PFSK-1 (cell line): ENCODE data around the gene RHBDD1.

ENCODE experiments used
- POLR2AphosphoS5 ChIP-seq: IDR thresholded peaks from 2 replicates; pipeline ENCODE4 v1.6.1; 2012; ENCODE audit warnings: low read depth, mild to moderate bottlenecking, control low read depth, low read length, moderate library complexity
- TAF1 ChIP-seq: IDR thresholded peaks from 2 replicates; pipeline ENCODE4 v1.6.1; 2012; ENCODE audit warnings: low read length, control low read depth, borderline replicate concordance; ENCODE audit not compliant: insufficient read depth

DNA sequence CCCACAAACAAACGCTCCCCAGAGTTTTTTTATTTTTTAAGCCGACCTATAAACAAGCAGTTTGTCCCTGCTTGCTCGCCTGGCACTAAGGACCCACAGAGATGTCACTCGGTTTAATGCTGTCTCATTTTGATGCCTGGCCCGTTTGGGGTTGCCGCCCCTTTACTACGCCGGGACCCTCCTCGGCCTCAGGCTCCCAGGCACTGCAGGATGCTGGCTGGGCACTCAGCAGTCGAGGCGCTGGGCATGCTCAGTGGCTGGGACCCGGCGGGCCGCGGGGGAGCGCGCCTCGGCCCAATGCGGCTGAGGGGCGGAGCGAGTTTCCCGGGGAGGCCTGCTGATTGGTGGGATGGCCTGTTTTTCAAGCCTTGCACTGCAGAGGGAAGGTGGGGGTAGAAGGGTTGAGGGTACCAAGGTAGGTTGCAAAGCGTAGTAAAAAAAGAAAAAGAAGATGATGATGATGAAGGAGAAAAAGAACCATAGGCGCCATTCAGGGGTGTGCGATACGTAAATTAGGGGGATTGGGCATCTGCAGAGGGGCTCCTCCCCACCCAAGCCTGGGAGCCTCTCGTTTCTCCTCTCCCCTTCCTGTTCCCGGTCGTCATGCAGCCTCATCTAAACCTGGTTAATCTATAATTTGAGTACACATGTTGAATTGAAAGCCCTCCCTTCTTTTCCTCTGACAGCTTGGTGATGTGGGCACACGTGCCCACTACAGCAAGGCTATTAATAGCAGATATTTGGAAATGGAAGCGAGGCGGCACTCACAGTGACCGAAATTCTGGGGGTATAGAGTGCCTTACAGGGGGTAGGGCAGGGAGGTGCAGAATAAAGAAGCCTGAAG is 34.7 kb upstream of the RHBDD1 start:
- TF ChIP-seq POLR2AphosphoS5 (no peak), TAF1 (no peak)
